GM23338 (cell line): ENCODE data around the gene GET3. TPM values are rescaled to one million over a fixed set of nuclear protein-coding genes. Genes with fewer than 3 reads are reported as not detected.

ENCODE experiments used
- ATAC-seq: fragments of 200-7000 bp; cut with Tn5 transposase; 3 replicates; pipeline ENCODE4 v1.9.1; 2020
- DNase-seq: peaks from one replicate; pipeline ENCODE4 v3.0.0-alpha.2; 2015; ENCODE audit warnings: low spot score
- H2AFZ ChIP-seq: fragments of 200-600 bp; sonication (generic); 2 replicates; pipeline ENCODE4 v1.8.0; 2016; ENCODE audit warnings: antibody characterized with exemption, mild to moderate bottlenecking, moderate library complexity
- H3F3A ChIP-seq: fragments of 200-600 bp; sonication (generic); replicated peaks from 2 replicates; pipeline ENCODE4 v1.8.0; 2017; ENCODE audit warnings: antibody characterized with exemption, mixed run types, low read depth
- H3K27ac ChIP-seq: fragments of 200-600 bp; sonication (generic); 2 replicates; pipeline ENCODE4 v1.6.1; 2016; ENCODE audit warnings: low read depth
- H3K27me3 ChIP-seq: fragments of 200-600 bp; sonication (generic); 2 replicates; pipeline ENCODE4 v1.8.0; 2016; ENCODE audit warnings: mild to moderate bottlenecking, mixed run types, moderate library complexity; ENCODE audit not compliant: insufficient read depth
- H3K36me3 ChIP-seq: fragments of 200-600 bp; sonication (generic); 2 replicates; pipeline ENCODE4 v1.8.0; 2016; ENCODE audit warnings: mild to moderate bottlenecking; ENCODE audit not compliant: insufficient read depth
- H3K4me1 ChIP-seq: fragments of 200-600 bp; sonication (generic); 2 replicates; pipeline ENCODE4 v1.8.0; 2016; ENCODE audit warnings: mild to moderate bottlenecking, moderate library complexity; ENCODE audit not compliant: insufficient read depth
- H3K4me2 ChIP-seq: fragments of 200-600 bp; sonication (generic); 2 replicates; pipeline ENCODE4 v1.7.1; 2017; ENCODE audit warnings: mixed run types
- H3K4me3 ChIP-seq: fragments of 200-600 bp; sonication (generic); 2 replicates; pipeline ENCODE4 v1.6.1; 2016; ENCODE audit warnings: mixed run types
- H3K79me2 ChIP-seq: fragments of 200-600 bp; sonication (generic); replicated peaks from 2 replicates; pipeline ENCODE4 v1.8.0; 2017; ENCODE audit warnings: mild to moderate bottlenecking; ENCODE audit not compliant: insufficient read depth
- H3K9me2 ChIP-seq: fragments of 200-600 bp; sonication (generic); 2 replicates; pipeline ENCODE4 v1.8.0; 2017; ENCODE audit not compliant: insufficient read depth
- H4K20me1 ChIP-seq: fragments of 200-600 bp; sonication (generic); replicated peaks from 2 replicates; pipeline ENCODE4 v1.8.0; 2017; ENCODE audit warnings: mild to moderate bottlenecking; ENCODE audit not compliant: insufficient read depth
- H3K27ac Mint-ChIP-seq: 2 replicates; pipeline ENCODE4 v1.8.0; 2020; ENCODE audit warnings: inconsistent platforms, mild to moderate bottlenecking, moderate library complexity, mixed read lengths
- H3K27me3 Mint-ChIP-seq: 3 replicates; pipeline ENCODE4 v1.8.0; 2022; ENCODE audit warnings: low read depth, mild to moderate bottlenecking, moderate library complexity, mixed read lengths, inconsistent platforms; ENCODE audit not compliant: insufficient read depth, poor library complexity
- H3K36me3 Mint-ChIP-seq: 3 replicates; pipeline ENCODE4 v1.8.0; 2021; ENCODE audit warnings: low read depth, mild to moderate bottlenecking, inconsistent platforms, moderate library complexity, mixed read lengths
- H3K4me1 Mint-ChIP-seq: 3 replicates; pipeline ENCODE4 v1.8.0; 2020; ENCODE audit warnings: mild to moderate bottlenecking, inconsistent platforms, mixed read lengths
- H3K4me3 Mint-ChIP-seq: 3 replicates; pipeline ENCODE4 v1.8.0; 2021; ENCODE audit warnings: moderate library complexity, mild to moderate bottlenecking, inconsistent platforms, mixed read lengths
- H3K9me3 Mint-ChIP-seq: 3 replicates; pipeline ENCODE4 v1.8.0; 2020; ENCODE audit warnings: moderate library complexity, mild to moderate bottlenecking, inconsistent platforms, mixed read lengths
- CREB1 ChIP-seq: fragments of 250-450 bp; sonication (Bioruptor Pico); IDR thresholded peaks from 2 replicates; pipeline ENCODE4 v1.5.0; 2020; ENCODE audit warnings: low read depth, mild to moderate bottlenecking, moderate library complexity
- EZH2 ChIP-seq: fragments of 200-600 bp; sonication (generic); IDR thresholded peaks from one replicate; pipeline ENCODE4 v1.8.0; 2017; ENCODE audit warnings: antibody characterized with exemption, mild to moderate bottlenecking, low read depth; ENCODE audit not compliant: unreplicated experiment
- JUNB ChIP-seq: IDR thresholded peaks from one replicate; pipeline ENCODE4 v1.6.1; 2016; ENCODE audit warnings: antibody characterized with exemption; ENCODE audit not compliant: unreplicated experiment
- NANOG ChIP-seq: IDR thresholded peaks from 2 replicates; pipeline ENCODE4 v1.6.1; 2016; ENCODE audit warnings: antibody characterized with exemption, borderline replicate concordance
- POLR2AphosphoS5 ChIP-seq: IDR thresholded peaks from 2 replicates; pipeline ENCODE4 v1.6.1; 2016; ENCODE audit warnings: antibody characterized with exemption, low read depth
- STAT1 ChIP-seq: IDR thresholded peaks from one replicate; pipeline ENCODE4 v1.6.1; 2016; ENCODE audit warnings: antibody characterized with exemption; ENCODE audit not compliant: unreplicated experiment
- polyA plus RNA-seq: library from polyadenylated mRNA; unstranded; fragments of >200 nt; fragmentation: Nextera tagmentation; extraction: Ambion mirVana; gene quantifications from 2 replicates; pipeline ENCODE4 v1.2.1, GENCODE V29; 2016
- total RNA-seq: library from RNA; depleted of rRNA; stranded (reverse); fragments of >200 nt; shearing (Covaris generic); gene quantifications from 2 replicates; pipeline ENCODE4 v1.2.3, GENCODE V29; 2014
- TF ChIP-seq, protein P1 (sequence below): IDR thresholded peaks from one replicate; pipeline ENCODE4 v1.6.1; 2018; ENCODE audit warnings: antibody characterized with exemption; ENCODE audit not compliant: unreplicated experiment
- TF ChIP-seq, protein P2 (sequence below): fragments of 250-450 bp; sonication (Bioruptor Pico); IDR thresholded peaks from 2 replicates; pipeline ENCODE4 v1.5.0; 2020; ENCODE audit warnings: mild to moderate bottlenecking, moderate library complexity

Gene GET3
- total and polyA plus RNA-seq, 2 experiments from 2014 or later: 90.4 to 109 TPM

DNA sequence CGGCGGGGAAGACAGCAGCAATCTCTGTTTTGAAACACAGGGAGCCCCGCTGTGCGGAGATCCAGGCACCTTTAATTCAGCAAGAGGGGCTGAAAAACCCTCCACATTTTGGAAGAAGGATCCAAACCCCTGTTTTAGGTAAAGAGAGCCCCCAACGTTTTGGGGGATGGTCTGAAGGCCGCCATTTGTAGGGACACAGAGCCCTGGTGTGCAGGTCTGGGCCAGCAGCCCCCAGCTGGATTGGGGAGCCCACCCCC lies 41.5 kb downstream of the GET3 start:
- TF ChIP-seq, protein P1, sequence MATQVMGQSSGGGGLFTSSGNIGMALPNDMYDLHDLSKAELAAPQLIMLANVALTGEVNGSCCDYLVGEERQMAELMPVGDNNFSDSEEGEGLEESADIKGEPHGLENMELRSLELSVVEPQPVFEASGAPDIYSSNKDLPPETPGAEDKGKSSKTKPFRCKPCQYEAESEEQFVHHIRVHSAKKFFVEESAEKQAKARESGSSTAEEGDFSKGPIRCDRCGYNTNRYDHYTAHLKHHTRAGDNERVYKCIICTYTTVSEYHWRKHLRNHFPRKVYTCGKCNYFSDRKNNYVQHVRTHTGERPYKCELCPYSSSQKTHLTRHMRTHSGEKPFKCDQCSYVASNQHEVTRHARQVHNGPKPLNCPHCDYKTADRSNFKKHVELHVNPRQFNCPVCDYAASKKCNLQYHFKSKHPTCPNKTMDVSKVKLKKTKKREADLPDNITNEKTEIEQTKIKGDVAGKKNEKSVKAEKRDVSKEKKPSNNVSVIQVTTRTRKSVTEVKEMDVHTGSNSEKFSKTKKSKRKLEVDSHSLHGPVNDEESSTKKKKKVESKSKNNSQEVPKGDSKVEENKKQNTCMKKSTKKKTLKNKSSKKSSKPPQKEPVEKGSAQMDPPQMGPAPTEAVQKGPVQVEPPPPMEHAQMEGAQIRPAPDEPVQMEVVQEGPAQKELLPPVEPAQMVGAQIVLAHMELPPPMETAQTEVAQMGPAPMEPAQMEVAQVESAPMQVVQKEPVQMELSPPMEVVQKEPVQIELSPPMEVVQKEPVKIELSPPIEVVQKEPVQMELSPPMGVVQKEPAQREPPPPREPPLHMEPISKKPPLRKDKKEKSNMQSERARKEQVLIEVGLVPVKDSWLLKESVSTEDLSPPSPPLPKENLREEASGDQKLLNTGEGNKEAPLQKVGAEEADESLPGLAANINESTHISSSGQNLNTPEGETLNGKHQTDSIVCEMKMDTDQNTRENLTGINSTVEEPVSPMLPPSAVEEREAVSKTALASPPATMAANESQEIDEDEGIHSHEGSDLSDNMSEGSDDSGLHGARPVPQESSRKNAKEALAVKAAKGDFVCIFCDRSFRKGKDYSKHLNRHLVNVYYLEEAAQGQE: no peak
- TF ChIP-seq POLR2AphosphoS5: no peak
- TF ChIP-seq NANOG: no peak
- TF ChIP-seq STAT1: no peak
- no peak for TF ChIP-seq JUNB
- no peak for TF ChIP-seq CREB1 (CRISPR knock-in tag)
- TF ChIP-seq, protein P2, sequence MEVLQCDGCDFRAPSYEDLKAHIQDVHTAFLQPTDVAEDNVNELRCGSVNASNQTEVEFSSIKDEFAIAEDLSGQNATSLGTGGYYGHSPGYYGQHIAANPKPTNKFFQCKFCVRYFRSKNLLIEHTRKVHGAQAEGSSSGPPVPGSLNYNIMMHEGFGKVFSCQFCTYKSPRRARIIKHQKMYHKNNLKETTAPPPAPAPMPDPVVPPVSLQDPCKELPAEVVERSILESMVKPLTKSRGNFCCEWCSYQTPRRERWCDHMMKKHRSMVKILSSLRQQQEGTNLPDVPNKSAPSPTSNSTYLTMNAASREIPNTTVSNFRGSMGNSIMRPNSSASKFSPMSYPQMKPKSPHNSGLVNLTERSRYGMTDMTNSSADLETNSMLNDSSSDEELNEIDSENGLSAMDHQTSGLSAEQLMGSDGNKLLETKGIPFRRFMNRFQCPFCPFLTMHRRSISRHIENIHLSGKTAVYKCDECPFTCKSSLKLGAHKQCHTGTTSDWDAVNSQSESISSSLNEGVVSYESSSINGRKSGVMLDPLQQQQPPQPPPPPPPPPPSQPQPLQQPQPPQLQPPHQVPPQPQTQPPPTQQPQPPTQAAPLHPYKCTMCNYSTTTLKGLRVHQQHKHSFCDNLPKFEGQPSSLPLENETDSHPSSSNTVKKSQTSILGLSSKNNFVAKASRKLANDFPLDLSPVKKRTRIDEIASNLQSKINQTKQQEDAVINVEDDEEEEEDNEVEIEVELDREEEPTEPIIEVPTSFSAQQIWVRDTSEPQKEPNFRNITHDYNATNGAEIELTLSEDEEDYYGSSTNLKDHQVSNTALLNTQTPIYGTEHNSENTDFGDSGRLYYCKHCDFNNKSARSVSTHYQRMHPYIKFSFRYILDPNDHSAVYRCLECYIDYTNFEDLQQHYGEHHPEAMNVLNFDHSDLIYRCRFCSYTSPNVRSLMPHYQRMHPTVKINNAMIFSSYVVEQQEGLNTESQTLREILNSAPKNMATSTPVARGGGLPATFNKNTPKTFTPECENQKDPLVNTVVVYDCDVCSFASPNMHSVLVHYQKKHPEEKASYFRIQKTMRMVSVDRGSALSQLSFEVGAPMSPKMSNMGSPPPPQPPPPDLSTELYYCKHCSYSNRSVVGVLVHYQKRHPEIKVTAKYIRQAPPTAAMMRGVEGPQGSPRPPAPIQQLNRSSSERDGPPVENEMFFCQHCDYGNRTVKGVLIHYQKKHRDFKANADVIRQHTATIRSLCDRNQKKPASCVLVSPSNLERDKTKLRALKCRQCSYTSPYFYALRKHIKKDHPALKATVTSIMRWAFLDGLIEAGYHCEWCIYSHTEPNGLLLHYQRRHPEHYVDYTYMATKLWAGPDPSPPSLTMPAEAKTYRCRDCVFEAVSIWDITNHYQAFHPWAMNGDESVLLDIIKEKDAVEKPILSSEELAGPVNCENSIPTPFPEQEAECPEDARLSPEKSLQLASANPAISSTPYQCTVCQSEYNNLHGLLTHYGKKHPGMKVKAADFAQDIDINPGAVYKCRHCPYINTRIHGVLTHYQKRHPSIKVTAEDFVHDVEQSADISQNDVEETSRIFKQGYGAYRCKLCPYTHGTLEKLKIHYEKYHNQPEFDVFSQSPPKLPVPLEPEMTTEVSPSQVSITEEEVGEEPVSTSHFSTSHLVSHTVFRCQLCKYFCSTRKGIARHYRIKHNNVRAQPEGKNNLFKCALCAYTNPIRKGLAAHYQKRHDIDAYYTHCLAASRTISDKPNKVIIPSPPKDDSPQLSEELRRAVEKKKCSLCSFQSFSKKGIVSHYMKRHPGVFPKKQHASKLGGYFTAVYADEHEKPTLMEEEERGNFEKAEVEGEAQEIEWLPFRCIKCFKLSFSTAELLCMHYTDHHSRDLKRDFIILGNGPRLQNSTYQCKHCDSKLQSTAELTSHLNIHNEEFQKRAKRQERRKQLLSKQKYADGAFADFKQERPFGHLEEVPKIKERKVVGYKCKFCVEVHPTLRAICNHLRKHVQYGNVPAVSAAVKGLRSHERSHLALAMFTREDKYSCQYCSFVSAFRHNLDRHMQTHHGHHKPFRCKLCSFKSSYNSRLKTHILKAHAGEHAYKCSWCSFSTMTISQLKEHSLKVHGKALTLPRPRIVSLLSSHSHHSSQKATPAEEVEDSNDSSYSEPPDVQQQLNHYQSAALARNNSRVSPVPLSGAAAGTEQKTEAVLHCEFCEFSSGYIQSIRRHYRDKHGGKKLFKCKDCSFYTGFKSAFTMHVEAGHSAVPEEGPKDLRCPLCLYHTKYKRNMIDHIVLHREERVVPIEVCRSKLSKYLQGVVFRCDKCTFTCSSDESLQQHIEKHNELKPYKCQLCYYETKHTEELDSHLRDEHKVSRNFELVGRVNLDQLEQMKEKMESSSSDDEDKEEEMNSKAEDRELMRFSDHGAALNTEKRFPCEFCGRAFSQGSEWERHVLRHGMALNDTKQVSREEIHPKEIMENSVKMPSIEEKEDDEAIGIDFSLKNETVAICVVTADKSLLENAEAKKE (CRISPR knock-in tag): no peak
- TF ChIP-seq EZH2: no peak
- Histone ChIP-seq H3K4me3 (peak overlapping the region; percentile 83), H3K4me2 (peak overlapping the region; percentile 98), H3K4me1 (peaks cover 24% of the 10 kb centered on the region), H3K36me3 (0 out of 2 replicates have a peak, but pooled peaks cover 7% of the 10 kb centered on the region), H3K27me3 (no peaks in the 10 kb centered on the region), H3K79me2 (peaks cover 5% of the 10 kb centered on the region; the same call in 1 of the 2 replicates), H2AFZ (peak overlapping the region; percentile 19; the same call in 1 of the 2 replicates), H3K9me2 (no peaks in the 10 kb centered on the region), H3K27ac (peak overlapping the region; percentile 79), H3F3A (peaks cover 39% of the 10 kb centered on the region), H4K20me1 (no peaks in the 10 kb centered on the region; the same call in 1 of the 2 replicates)
- Mint-ChIP-seq H3K9me3 (no peaks in the 10 kb centered on the region; the same call in 2 of the 3 replicates), H3K27ac (no peak overlapping the region; the same call in 1 of the 2 replicates), H3K4me3 (peak overlapping the region; percentile 84), H3K27me3 (peaks cover 15% of the 10 kb centered on the region), H3K4me1 (peaks cover 28% of the 10 kb centered on the region), H3K36me3 (peaks cover 8% of the 10 kb centered on the region)
- DNase-seq (peak; percentile 54), ATAC-seq (no peak)
